ENCODE measurements around the gene PTPRCAP.

- no peak for TF ChIP-seq SMC3 (conservative IDR thresholded peaks at IDR 0.05; ENCODE audit: poor library complexity)
- no peak for TF ChIP-seq CTCF (IDR thresholded peaks at IDR 0.05; ENCODE audit: poor library complexity, severe bottlenecking)
Measured at GRCh38 chr11:67465189-67465510, 27.7 kb upstream of the PTPRCAP start.

Measured in neural cell (in vitro differentiated cells).